T-helper 22 cell (primary cell): Measurements from ENCODE around the gene TTC19.
"Not testable (repeated sequence)": the region's sequence is repeated elsewhere in the genome, so short reads cannot be mapped to it uniquely, and the experiment has no call there.

Experiments used
- DNase-seq: peaks from one replicate; pipeline ENCODE4 v3.0.0-alpha.2; 2020; ENCODE audit warnings: low read depth

Gene TTC19

GRCh38 chr17:16027708-16028584 is 28.3 kb downstream of the TTC19 start:
- DNase-seq = peak; percentile 17

- no peak for DNase-seq
Measured at GRCh38 chr17:16033729-16034349, 34.2 kb downstream of the TTC19 start.

GRCh38 chr17:16036261-16036660 is 36.6 kb downstream of the TTC19 start:
- no peak for DNase-seq

GRCh38 chr17:16037636-16038035 is 38.0 kb downstream of the TTC19 start:
- DNase-seq = no peak

- no peak for DNase-seq
Measured at GRCh38 chr17:16040710-16041251, 41.2 kb downstream of the TTC19 start.

- DNase-seq = no peak
Measured at GRCh38 chr17:16044487-16044886, 44.9 kb downstream of the TTC19 start.

GRCh38 chr17:16046966-16047365 is 47.3 kb downstream of the TTC19 start:
- no peak for DNase-seq

GRCh38 chr17:16048811-16049449 is 49.3 kb downstream of the TTC19 start:
- no peak for DNase-seq

GRCh38 chr17:16050844-16051243 is 51.2 kb downstream of the TTC19 start:
- DNase-seq = no peak

GRCh38 chr17:16052486-16052885 is 52.9 kb downstream of the TTC19 start:
- no peak for DNase-seq

GRCh38 chr17:16055139-16055538 is 55.5 kb downstream of the TTC19 start:
- DNase-seq = not testable (repeated sequence)

GRCh38 chr17:16061631-16062030 is 62.0 kb downstream of the TTC19 start:
- no peak for DNase-seq

GRCh38 chr17:16066125-16066524 is 66.5 kb downstream of the TTC19 start:
- DNase-seq = no peak

GRCh38 chr17:16068323-16068722 is 68.7 kb downstream of the TTC19 start:
- no peak for DNase-seq

GRCh38 chr17:16072031-16072430 is 72.4 kb downstream of the TTC19 start:
- DNase-seq = no peak

GRCh38 chr17:16073845-16074244 is 74.2 kb downstream of the TTC19 start:
- no peak for DNase-seq

- no peak for DNase-seq
Measured at GRCh38 chr17:16074423-16074822, 74.8 kb downstream of the TTC19 start.

- no peak for DNase-seq
Measured at GRCh38 chr17:16075949-16076348, 76.3 kb downstream of the TTC19 start.
